Fibroblast of lung (primary cell): ENCODE results near the gene NCOA1. TPM values are rescaled to one million over a fixed set of nuclear protein-coding genes. Genes with fewer than 3 reads are reported as not detected.

Experiments
- DNase-seq, 2 donors: peaks; one replicate each; pipeline versions ENCODE4 v3.0.0 to v3.0.0-alpha.2; 2010; ENCODE audit warnings: low read depth in 2 of 2
- H2AFZ ChIP-seq: 2 replicates; pipeline ENCODE4 v1.5.1; 2012; ENCODE audit warnings: low read length, control low read depth, inconsistent platforms
- H3K27ac ChIP-seq: 2 replicates; pipeline ENCODE4 v1.5.1; 2011; ENCODE audit warnings: low read length, control low read depth; ENCODE audit not compliant: insufficient read depth
- H3K27me3 ChIP-seq: 2 replicates; pipeline ENCODE4 v1.5.1; 2011; ENCODE audit warnings: mild to moderate bottlenecking, low read length; ENCODE audit not compliant: control insufficient read depth, insufficient read depth
- H3K36me3 ChIP-seq: 2 replicates; pipeline ENCODE4 v1.5.1; 2011; ENCODE audit warnings: low read length; ENCODE audit not compliant: control insufficient read depth, insufficient read depth
- H3K4me1 ChIP-seq: 2 replicates; pipeline ENCODE4 v1.5.1; 2011; ENCODE audit warnings: low read length; ENCODE audit not compliant: control insufficient read depth, insufficient read depth; ENCODE audit errors: extremely low read depth
- H3K4me2 ChIP-seq: 2 replicates; pipeline ENCODE4 v1.5.1; 2011; ENCODE audit warnings: low read length, control low read depth; ENCODE audit not compliant: insufficient read depth; ENCODE audit errors: extremely low read depth
- H3K4me3 ChIP-seq, 4 experiments: fragments of 200-600 bp in 1 of 4; sonication (generic) in 1 of 4; replicated peaks in 1 of 4; 2 replicates each; pipeline ENCODE4 v1.5.1; 2011 to 2016; ENCODE audit warnings: low read length in 4 of 4, low read depth in 3 of 4, mild to moderate bottlenecking in 3 of 4, control low read depth in 2 of 4, inconsistent platforms in 1 of 4, mixed read lengths in 1 of 4; ENCODE audit not compliant: insufficient read depth in 1 of 4; ENCODE audit errors: control extremely low read depth in 1 of 4
- H3K79me2 ChIP-seq: 2 replicates; pipeline ENCODE4 v1.5.1; 2012; ENCODE audit warnings: mild to moderate bottlenecking, low read length, inconsistent platforms; ENCODE audit not compliant: control insufficient read depth, insufficient read depth
- H3K9ac ChIP-seq: 2 replicates; pipeline ENCODE4 v1.5.1; 2011; ENCODE audit warnings: mild to moderate bottlenecking, low read length, control low read depth; ENCODE audit not compliant: insufficient read depth
- H3K9me3 ChIP-seq: 2 replicates; pipeline ENCODE4 v1.5.1; 2012; ENCODE audit warnings: low read depth, low read length; ENCODE audit not compliant: control insufficient read depth, insufficient read depth
- H4K20me1 ChIP-seq: 2 replicates; pipeline ENCODE4 v1.5.1; 2011; ENCODE audit warnings: low read length; ENCODE audit not compliant: control insufficient read depth, insufficient read depth; ENCODE audit errors: extremely low read depth
- EZH2 ChIP-seq: IDR thresholded peaks from 2 replicates; pipeline ENCODE4 v1.5.1; 2012; ENCODE audit warnings: low read length, control low read depth, mild to moderate bottlenecking; ENCODE audit errors: missing control alignments
- polyA plus RNA-seq, 2 donors: library from polyadenylated mRNA; depleted of rRNA in 1 of 2; stranded (reverse) in 1 of 2; unstranded in 1 of 2; fragments of >200 nt; gene quantifications; 2 replicates each; pipeline ENCODE4 v1.2.1, GENCODE V29; 2011 to 2012; ENCODE audit warnings: missing spikeins in 1 of 2
- total RNA-seq: library from RNA; depleted of rRNA; stranded (reverse); fragments of >200 nt; gene quantifications from 2 replicates; pipeline ENCODE4 v1.2.1, GENCODE V29; 2014
- TF ChIP-seq, protein P1 (sequence below), 2 donors: IDR thresholded peaks in 1 of 2; conservative IDR thresholded peaks in 1 of 2; 1 replicate in 1 of 2; 2 replicates in 1 of 2; pipeline ENCODE4 v1.5.1; 2011 to 2012; ENCODE audit warnings: low read length in 2 of 2, control low read depth in 1 of 2, inconsistent platforms in 1 of 2, low read depth in 1 of 2, mild to moderate bottlenecking in 1 of 2

NCOA1 gene
- total and polyA plus RNA-seq, 2 donors (not counting 1 experiment from before 2014, with no cell fraction given) = 15.5 to 19.8 TPM

- Histone ChIP-seq H4K20me1 (no peaks in the 10 kb centered on the region), H3K4me1 (no peaks in the 10 kb centered on the region), H3K36me3 (no peaks in the 10 kb centered on the region), H3K9me3 (no peaks in the 10 kb centered on the region), H3K4me3 (no peak overlapping the region), H3K27me3 (no peaks in the 10 kb centered on the region), H3K79me2 (no peaks in the 10 kb centered on the region), H3K27ac (no peak overlapping the region), H3K4me2 (no peak overlapping the region), H2AFZ (no peak overlapping the region), H3K9ac (no peak overlapping the region)
- DNase-seq = peak in 1 of 2 donors; percentile 53
- TF ChIP-seq, protein P1, sequence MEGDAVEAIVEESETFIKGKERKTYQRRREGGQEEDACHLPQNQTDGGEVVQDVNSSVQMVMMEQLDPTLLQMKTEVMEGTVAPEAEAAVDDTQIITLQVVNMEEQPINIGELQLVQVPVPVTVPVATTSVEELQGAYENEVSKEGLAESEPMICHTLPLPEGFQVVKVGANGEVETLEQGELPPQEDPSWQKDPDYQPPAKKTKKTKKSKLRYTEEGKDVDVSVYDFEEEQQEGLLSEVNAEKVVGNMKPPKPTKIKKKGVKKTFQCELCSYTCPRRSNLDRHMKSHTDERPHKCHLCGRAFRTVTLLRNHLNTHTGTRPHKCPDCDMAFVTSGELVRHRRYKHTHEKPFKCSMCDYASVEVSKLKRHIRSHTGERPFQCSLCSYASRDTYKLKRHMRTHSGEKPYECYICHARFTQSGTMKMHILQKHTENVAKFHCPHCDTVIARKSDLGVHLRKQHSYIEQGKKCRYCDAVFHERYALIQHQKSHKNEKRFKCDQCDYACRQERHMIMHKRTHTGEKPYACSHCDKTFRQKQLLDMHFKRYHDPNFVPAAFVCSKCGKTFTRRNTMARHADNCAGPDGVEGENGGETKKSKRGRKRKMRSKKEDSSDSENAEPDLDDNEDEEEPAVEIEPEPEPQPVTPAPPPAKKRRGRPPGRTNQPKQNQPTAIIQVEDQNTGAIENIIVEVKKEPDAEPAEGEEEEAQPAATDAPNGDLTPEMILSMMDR (conservative IDR thresholded peaks at IDR 0.05 in 1 of 2, IDR thresholded peaks at IDR 0.05 in 1 of 2; ENCODE audit: low read depth in 1 of 2, low read length in 2 of 2) = no peak
- no peak for TF ChIP-seq EZH2
These were observed 129.9 kb downstream of the NCOA1 start for GRCh38 chr2:24620936-24621335.

DNA sequence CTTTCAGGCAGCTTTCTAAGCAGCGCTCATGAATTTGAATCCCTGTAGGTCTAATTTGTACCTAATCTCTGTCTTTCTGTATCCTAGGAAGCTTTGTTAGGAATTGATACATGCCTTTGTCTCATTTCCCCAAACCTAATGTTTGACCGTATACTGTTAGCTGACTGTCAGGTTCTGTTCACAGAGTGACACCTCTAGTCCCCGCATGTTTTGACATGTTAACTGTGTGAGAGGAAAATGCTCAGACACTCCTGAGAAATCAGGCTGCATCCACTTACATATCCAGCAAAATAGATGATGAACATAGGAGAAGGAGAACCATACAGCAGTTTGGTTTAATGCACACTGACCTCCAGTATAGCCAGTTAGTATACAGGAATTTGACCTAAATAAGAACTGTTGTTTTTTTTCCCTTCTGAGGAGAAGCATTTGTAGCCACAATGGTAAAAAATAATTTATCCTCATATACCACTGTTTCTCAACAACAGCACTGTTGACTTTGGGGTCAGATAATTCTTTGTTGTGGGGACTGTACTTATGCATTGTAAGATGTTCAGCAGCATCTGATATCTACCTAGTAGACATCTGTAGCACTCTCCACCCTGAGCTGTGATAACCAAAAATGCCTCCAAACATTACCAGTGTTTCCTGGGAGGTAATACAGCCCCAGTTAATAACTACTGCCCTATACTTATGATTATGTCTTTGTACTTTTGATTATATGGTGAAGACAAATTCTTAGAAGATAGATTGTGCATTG is 130.9 kb downstream of the NCOA1 start:
- Histone ChIP-seq H3K4me1 (no peaks in the 10 kb centered on the region), H3K4me2 (no peak overlapping the region), H3K4me3 (no peak overlapping the region), H3K9ac (no peak overlapping the region), H3K27me3 (no peaks in the 10 kb centered on the region), H3K9me3 (no peaks in the 10 kb centered on the region), H2AFZ (no peak overlapping the region), H3K27ac (no peak overlapping the region), H3K79me2 (no peaks in the 10 kb centered on the region), H4K20me1 (no peaks in the 10 kb centered on the region), H3K36me3 (no peaks in the 10 kb centered on the region)
- TF ChIP-seq, protein P1 (conservative IDR thresholded peaks at IDR 0.05 in 1 of 2, IDR thresholded peaks at IDR 0.05 in 1 of 2; ENCODE audit: low read depth in 1 of 2, low read length in 2 of 2) = no peak
- TF ChIP-seq EZH2 = no peak
- no peak for DNase-seq

- Histone ChIP-seq H2AFZ (no peak overlapping the region), H3K9ac (no peak overlapping the region), H3K79me2 (no peaks in the 10 kb centered on the region), H3K9me3 (no peaks in the 10 kb centered on the region), H3K27ac (no peak overlapping the region), H3K4me1 (no peaks in the 10 kb centered on the region), H3K4me3 (no peak overlapping the region), H3K4me2 (no peak overlapping the region), H3K27me3 (no peaks in the 10 kb centered on the region), H4K20me1 (no peaks in the 10 kb centered on the region), H3K36me3 (no peaks in the 10 kb centered on the region)
- DNase-seq = no peak
- TF ChIP-seq, protein P1 (conservative IDR thresholded peaks at IDR 0.05 in 1 of 2, IDR thresholded peaks at IDR 0.05 in 1 of 2; ENCODE audit: low read depth in 1 of 2, low read length in 2 of 2) = no peak
- TF ChIP-seq EZH2 = no peak
These were observed 132.5 kb downstream of the NCOA1 start for GRCh38 chr2:24623535-24623934.
